ENCODE measurements around the gene CMSS1.

DNA sequence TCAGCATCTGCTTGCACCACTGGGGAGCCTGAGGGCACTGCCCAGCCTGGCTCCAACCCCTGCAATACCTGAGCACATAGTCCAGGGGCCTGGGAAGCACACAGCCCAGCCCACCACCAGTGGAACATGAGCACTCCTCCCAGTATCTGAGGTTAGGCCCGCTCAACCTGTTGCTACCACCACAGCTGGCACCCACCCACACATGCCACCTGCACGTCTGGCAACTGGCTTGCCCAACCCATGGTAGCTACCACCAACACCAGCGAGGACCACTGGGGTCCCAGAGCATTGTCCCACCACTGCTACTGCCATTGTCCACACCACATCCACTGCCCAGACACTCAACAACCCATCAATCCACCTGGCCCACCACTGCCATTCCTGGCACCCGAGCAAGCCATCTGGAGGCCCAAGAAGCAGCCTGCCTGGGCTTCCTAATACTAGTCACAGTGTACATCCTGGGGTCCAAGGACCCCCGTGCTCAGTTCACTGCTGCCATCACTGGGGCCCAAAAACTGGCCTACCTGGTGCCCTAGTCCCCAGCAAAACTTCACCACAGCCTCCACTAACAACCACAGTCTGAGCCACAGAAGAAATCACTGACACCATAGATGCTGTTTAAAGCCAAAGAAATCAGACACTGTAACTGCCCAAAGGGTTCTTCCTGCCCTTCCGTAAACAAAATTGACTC is 381.1 kb downstream of the CMSS1 start:
- TF ChIP-seq, protein P1, sequence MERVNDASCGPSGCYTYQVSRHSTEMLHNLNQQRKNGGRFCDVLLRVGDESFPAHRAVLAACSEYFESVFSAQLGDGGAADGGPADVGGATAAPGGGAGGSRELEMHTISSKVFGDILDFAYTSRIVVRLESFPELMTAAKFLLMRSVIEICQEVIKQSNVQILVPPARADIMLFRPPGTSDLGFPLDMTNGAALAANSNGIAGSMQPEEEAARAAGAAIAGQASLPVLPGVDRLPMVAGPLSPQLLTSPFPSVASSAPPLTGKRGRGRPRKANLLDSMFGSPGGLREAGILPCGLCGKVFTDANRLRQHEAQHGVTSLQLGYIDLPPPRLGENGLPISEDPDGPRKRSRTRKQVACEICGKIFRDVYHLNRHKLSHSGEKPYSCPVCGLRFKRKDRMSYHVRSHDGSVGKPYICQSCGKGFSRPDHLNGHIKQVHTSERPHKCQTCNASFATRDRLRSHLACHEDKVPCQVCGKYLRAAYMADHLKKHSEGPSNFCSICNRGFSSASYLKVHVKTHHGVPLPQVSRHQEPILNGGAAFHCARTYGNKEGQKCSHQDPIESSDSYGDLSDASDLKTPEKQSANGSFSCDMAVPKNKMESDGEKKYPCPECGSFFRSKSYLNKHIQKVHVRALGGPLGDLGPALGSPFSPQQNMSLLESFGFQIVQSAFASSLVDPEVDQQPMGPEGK (CRISPR knock-in tag; IDR thresholded peaks at IDR 0.05; ENCODE audit: borderline replicate concordance) = no peak
- TF ChIP-seq BACH2 (CRISPR knock-in tag; IDR thresholded peaks at IDR 0.05; ENCODE audit: borderline replicate concordance) = no peak
- no peak for TF ChIP-seq ESRRG (CRISPR knock-in tag; IDR thresholded peaks at IDR 0.05)

All from SK-N-SH treated with all-trans-retinoic acid at 6 μM for 48 hours (cell line).